GM21515 (cell line): ENCODE measurements around the gene ATOX1.
A peak's percentile ranks its signal among the peaks of the same experiment; 100 is the strongest.

Experiments
- ATAC-seq: cut with Tn5 transposase; IDR thresholded peaks from one replicate; pipeline ENCODE4 v1.9.1; 2021; ENCODE audit not compliant: unreplicated experiment

The ATOX1 gene

GRCh38 chr5:151770383-151771258 is 12.2 kb upstream of the ATOX1 start:
- ATAC-seq = peak; percentile 29

DNA sequence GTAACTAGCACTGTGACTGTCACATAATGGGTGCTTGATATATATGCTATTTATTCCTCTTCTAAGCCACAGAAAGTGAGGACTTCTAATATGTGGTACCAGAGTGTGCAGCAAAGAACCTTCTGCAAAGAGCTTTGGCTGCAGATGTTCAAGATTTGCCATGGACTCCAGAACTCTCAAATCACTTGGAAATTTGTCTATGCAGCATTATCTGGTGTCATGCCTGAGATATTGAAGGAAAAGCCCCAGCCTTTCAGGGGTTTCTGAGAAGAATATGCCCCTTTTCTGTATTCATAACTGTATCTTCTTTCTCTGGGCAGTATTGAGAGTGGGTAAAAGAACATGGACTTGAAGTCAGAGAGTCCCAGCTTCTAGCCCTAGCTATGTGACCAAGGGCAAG is 8.5 kb upstream of the ATOX1 start:
- no peak for ATAC-seq

DNA sequence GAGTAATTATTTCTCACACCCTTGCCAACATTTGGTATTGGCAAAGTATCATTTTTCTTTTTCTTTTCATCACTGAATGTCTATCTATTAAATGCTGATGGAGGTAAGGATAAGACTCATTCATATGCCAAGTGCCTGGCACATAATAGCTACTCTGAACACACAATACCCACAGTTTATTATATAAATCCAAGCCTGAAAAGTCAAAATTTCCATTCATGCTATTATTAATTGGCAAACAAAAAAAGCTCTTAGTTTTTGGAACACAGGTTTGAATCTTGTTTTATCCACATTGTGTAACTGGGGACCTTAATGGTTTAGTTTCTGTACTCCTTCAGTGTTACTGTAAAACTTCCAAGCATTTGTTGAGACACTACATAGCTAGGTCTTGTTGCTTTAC is 6.4 kb upstream of the ATOX1 start:
- no peak for ATAC-seq

- peak; percentile 5 for ATAC-seq
Measured at GRCh38 chr5:151758141-151758429, 346 bp downstream of the ATOX1 start.

GRCh38 chr5:151757233-151758140 is 944 bp downstream of the ATOX1 start:
- ATAC-seq = no peak

GRCh38 chr5:151755383-151755782 is 3.0 kb downstream of the ATOX1 start:
- no peak for ATAC-seq

DNA sequence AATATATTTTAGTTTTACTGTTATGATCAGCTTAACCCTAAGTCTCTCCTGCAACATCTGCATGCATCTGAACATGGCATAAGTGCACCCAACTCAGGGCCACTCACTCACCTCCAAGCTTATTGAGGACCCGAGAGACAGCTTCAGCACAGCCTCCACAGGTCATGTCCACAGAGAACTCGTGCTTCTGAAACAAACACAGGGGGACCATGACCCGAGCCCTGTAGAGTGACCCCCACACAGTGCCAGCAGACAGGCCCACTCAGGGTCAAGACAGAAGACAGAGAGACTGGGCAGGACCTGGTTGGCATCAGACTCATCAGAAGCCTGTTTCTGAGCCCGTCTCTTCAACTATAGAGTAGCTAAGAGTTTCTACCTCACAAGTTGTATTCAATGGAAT is 6.8 kb downstream of the ATOX1 start:
- ATAC-seq = no peak

DNA sequence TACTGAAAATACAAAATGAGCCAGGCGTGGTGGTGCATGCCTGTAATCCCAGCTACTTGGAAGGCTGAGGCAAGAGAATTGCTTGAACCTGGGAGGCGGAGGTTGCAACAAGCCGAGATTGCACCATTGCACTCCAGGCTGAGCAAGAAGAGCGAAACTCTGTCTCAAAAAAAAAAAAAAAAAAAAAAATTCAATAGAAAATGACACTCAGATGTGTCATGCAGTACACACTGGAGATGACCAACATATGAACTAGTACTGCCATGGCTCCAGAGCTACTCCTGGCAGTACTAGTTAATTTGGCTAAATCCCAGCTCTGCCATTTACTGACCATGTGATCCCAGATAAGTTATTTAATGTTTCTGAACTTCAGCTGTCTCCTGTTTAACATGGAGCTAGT is 7.3 kb downstream of the ATOX1 start:
- no peak for ATAC-seq

DNA sequence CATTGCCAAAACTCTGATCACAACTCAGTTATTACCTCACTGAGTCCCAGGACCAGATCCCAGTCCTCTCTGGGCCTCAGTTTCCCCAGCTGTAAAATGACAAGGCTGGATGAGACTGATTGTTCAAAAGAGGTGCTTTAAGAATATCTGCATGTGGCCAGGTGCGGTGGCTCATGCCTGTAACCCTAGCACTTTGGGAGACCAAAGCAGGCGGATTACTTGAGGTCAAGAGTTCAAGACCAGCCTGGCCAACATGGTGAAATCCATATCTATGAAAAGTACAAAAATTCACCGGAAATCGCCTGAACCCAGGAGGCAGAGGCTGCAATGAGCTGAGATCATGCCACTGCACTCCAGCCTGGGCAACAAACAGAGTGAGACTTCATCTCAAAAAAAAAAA is 8.3 kb downstream of the ATOX1 start:
- no peak for ATAC-seq

- no peak for ATAC-seq
Measured at GRCh38 chr5:151745071-151745705, 13.2 kb downstream of the ATOX1 start.

DNA sequence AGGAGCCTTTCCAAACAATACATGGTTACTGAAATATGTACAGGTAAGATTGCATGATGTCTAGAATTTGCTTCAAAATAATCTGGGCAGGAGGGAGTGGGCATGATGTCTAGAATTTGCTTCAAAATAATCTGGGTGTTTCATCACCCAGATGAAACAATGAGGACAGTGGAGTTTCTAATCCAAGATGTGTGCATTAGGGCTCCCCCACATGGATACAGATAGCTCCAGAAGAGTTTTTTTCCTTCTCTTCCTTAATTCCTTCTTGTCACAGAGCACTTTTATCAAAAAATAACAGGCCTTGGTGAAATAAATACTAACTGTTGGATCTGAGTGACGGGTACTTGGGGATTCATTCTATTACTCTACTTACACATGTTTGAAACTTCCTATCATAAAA is 14.9 kb downstream of the ATOX1 start:
- no peak for ATAC-seq

GRCh38 chr5:151742870-151743294 is 15.5 kb downstream of the ATOX1 start:
- ATAC-seq = no peak

- ATAC-seq = no peak
Measured at GRCh38 chr5:151741678-151742423, 16.6 kb downstream of the ATOX1 start.

DNA sequence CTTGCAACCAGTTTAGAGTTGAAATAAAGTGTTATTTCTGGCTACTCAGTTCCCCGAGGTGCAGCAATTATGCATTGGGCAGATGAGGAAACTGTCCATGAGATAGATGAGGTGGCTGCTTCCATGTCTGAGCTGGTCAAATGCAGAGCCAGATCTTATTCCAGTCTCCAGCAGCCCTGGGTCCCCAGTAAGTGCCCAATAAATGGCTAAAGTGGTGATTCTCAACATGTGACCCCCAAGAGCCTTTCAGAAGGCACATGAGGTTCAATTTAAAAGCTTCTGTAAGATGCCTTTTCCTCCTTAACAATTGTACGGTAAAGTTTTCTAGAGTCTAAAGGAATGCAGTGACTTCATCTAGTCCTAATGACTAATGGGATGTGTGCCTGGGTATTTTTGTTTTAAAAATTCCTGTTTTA is 17.5 kb downstream of the ATOX1 start:
- ATAC-seq = no peak

- ATAC-seq = peak; percentile 78
Measured at GRCh38 chr5:151740336-151740942, 18.0 kb downstream of the ATOX1 start.

DNA sequence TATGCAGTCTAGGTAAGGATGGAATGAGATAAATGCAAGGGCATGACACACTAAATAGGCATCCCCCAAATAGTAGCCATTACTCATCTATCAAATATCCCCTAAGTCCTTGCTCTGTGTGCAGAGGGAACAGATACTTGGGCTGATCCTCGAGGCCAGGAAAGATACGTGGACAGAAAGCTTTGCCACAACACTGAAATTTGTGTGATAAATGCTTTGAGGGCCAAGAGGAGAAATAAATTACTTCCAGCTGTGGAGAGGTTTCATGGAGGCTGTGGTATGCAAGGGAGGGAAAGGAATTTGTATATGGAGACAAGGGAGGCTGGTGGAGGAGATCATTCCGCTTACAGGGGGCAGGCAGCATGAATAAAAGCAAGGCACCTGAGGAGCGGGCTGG is 18.5 kb downstream of the ATOX1 start:
- no peak for ATAC-seq

DNA sequence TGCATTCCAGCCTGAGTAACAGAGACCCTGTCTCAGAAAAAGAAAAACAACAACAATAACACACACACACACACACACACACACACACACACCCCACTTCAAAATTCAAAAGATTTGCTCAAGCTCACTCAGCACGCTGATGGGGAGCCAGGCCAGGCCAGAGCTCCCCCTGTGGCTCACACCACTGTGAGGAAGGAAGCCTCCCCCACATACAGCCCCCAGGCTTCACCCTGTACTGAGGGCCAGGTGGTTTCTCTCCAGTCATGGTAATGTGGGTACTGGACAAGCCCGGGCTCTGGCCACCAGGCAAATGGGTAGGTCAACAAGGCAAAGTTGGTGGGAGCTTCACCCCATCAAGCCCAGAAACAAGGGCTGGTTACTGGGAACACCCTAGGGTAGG is 19.0 kb downstream of the ATOX1 start:
- no peak for ATAC-seq

DNA sequence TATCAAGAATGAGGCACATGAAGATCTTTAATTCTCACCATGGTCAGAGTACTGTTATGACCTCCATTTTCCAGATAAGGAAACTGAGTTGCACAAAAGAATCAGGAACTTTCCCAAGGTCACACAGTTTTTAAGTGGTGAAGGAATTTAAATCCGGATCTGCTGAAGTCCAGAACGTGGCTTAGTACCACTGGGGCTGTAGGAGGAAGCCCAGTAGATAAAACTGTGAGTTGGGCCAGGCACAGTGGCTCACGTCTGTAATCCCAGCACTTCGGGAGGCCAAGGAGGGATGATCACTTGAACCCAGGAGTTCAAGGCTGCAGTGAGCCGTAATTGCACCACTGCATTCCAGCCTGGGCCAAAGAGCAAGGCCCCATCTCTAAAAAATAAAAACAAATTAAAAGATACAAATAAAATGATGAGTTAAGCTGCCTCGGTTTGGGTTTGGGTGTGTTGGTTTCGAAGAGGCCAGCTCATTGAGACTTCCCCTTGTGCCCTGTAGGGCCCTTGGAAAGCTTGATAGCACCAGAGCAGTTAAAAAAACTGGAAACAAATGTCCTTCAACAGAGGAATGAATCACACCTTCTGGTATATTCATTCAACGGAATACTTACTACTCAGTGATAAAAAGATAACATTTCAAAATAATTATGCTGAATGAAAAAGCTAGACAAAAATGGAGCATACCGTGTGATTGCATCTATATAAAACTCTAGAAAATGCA is 20.1 kb downstream of the ATOX1 start:
- no peak for ATAC-seq

DNA sequence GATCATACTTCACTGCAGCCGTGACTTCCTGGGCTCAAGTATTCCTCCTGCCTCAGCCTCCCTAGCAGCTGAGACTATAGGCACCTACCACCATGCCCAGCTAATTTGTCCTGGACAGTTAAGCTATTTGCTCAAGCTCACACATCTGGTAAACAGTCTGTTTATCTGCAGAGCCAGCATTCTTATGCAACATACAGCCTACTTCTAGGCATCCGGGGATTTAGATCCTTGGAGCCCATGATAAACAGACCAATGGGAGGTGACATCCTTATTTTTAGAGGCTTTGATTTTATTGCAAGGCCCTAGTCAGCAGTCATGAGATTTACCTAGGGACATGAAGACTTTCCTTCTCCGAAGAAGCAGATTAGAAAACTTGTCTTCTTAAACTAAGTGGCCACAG is 21.0 kb downstream of the ATOX1 start:
- no peak for ATAC-seq

DNA sequence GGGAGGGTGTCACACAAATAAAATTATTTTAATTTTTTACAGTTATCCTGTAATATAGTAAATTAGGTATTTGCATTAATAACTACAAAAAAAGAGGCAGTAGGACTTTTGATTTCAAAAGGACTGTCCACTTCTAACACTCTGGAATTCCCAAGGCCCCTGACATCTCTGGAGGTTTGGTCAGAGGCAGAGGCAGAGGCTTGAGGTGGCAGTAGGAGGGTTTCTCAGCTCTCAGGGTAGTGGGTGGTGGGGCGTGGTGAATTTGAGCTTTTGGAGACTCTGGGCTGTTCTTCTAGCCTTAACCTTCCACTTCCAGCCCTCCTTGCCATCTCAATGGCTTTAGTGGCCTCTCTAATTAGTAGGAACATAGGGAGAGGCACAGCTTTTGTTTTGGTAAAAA is 22.8 kb downstream of the ATOX1 start:
- ATAC-seq = no peak
